ENCODE results near the gene ZNF329. TPM values are rescaled to one million over a fixed set of nuclear protein-coding genes. Genes with fewer than 3 reads are reported as not detected.
"Not testable (repeated sequence)": the region's sequence is repeated elsewhere in the genome, so short reads cannot be mapped to it uniquely, and the experiment has no call there.

ZNF329 gene
- polyA plus RNA-seq (2013, experiment 1 of 2; ENCODE audit: insufficient read length), result 6.6 TPM
- polyA plus RNA-seq (2013, experiment 2 of 2; ENCODE audit: insufficient read length), result 6.6 TPM

- peak; percentile 83 for DNase-seq
Measured at GRCh38 chr19:58150328-58150921, at the start of gene ZNF329. TSS of gene ZNF329 (minus strand) at chr19:58150789. CDS start at chr19:58129503, 21,286 bp downstream.

DNA sequence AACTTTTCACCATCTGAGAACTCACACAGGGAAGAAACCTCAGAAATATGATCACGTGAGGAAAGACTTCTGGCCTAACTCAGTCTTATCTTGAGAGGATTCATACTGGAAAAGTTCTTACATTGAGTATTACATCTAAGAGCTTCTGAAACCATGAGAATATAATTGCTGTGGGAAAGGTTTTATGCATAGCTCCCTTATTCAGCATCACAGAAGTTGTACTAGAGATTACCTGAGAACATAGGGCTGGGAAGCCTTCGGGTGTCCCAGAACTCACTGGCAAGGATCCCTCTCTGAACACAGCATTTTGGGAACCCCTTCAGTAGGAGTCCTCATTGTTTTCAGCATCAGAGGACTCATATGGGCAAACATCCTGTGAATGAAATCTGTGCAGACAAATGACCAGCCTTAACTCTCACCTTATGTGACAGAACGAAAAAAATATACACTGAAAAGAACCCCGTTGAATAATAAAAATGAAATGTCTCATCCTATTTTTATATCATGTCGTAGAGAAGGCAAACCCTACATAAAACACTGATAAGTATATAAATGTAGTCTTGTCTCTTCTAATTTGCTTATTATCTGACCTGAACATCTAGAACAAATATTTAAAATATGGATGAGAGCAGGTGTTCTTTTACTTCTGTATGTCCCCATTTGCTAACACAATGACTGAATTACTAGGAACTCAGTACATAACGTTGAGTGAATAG lies 46.5 kb upstream of the ZNF329 start:
- DNase-seq, result no peak

DNA sequence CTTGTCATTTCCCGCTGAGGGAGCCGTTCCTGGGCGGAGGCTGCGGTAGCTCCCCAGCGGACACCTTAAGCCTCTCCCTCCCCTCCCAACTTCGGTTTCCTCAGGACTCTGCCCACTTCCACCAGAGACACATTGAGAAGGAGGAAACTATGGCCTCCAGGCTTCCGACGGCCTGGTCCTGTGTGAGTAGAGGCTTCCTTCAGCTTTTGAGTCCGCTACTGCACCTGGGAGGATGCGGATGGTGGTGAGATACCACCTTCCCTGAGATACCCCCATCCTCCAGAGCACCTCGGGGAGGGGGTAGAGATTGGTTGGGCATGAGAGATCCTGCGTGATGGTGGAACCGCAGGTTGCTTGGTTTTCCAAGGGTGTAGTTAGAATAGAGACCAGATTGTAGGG lies 33.2 kb upstream of the ZNF329 start:
- no peak for DNase-seq

- peak; percentile 92 for DNase-seq
Measured at GRCh38 chr19:58182989-58183816, 32.6 kb upstream of the ZNF329 start, which contains the start of gene ZNF274. TSS of gene ZNF274 (plus strand) at chr19:58183061. CDS start at chr19:58183966, 905 bp downstream.

GRCh38 chr19:58182577-58182988 lies 32.0 kb upstream of the ZNF329 start:
- DNase-seq, result no peak

- peak; percentile 10 for DNase-seq
Measured at GRCh38 chr19:58181902-58182576, 31.4 kb upstream of the ZNF329 start.

DNA sequence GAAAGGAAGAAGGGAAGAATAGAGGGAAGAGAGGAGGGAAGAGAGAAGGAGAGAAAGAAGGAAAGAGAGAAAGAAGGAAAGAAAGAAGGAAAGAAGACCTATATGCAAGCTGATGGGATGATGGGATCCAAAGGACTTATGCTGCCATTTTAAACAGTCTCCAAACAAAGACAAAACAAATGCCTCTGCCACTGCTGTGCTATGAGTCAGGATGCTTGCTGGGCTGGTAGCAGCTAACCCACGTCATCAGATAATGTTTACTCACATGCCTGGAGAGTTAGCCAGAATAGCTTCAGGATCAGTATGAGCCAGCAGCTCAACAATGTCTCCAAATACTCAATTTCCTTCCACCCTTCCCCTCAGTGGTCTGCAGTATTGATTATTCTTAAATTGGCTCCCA lies 20.3 kb upstream of the ZNF329 start:
- DNase-seq, result no peak

DNA sequence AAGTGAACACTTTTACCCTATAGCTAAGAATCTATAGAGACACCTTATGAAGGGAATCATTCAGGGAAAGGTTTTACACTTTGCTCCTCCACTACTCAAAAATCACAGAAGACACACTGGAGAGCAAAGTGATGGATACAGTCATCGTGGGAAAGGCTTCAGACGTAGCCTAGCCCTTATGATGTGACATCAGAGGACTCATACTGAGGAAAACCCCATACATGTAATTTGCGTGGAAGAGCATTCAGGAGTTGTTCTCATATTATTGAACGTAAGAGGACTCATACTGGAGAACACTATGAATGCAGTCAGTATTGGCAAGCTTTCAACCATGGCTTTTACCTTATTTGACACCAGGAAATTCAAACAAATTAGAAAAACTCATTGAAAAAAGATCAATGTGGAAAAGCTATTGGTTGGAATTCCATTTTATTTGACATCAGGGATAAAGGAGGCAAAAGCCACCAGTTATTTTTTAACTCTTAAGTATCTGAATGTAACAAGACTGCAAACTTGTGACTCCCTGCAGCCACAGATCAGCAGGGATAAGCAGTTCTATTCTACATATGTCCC lies 16.2 kb upstream of the ZNF329 start:
- no peak for DNase-seq

GRCh38 chr19:58166268-58166667 lies 15.7 kb upstream of the ZNF329 start:
- no peak for DNase-seq

DNA sequence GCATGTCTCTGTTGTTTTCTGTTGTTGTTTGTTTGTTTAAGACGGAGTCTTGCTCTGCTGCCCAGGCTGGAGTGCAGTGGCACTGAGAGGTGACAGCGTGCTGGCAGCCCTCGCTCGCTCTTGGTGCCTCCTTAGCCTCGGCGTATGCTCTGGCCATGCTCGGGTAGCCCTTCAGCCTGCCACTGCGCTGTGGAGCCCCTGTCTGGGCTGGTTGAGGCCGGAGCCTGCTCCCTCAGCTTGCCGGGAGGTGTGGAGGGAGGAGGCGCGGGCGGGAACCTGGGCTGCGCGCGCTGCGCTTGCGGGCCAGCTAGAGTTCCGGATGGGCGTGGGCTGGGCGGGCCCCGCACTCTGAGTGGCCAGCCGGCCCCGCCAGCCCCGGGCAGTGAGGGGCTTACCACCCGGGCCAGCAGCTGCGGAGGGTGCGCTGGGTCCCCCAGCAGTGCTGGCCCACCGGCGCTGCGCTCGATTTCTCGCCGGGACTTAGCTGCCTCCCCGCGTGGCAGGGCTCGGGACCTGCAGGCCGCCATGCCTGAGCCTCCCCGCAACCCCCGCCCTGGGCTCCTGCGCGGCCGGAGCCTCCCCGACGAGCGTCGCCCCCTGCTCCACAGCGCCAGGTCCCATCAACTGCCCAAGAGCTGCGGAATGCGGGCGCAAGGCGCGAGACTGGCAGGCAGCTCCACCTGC lies 6.6 kb upstream of the ZNF329 start:
- DNase-seq, result no peak

DNA sequence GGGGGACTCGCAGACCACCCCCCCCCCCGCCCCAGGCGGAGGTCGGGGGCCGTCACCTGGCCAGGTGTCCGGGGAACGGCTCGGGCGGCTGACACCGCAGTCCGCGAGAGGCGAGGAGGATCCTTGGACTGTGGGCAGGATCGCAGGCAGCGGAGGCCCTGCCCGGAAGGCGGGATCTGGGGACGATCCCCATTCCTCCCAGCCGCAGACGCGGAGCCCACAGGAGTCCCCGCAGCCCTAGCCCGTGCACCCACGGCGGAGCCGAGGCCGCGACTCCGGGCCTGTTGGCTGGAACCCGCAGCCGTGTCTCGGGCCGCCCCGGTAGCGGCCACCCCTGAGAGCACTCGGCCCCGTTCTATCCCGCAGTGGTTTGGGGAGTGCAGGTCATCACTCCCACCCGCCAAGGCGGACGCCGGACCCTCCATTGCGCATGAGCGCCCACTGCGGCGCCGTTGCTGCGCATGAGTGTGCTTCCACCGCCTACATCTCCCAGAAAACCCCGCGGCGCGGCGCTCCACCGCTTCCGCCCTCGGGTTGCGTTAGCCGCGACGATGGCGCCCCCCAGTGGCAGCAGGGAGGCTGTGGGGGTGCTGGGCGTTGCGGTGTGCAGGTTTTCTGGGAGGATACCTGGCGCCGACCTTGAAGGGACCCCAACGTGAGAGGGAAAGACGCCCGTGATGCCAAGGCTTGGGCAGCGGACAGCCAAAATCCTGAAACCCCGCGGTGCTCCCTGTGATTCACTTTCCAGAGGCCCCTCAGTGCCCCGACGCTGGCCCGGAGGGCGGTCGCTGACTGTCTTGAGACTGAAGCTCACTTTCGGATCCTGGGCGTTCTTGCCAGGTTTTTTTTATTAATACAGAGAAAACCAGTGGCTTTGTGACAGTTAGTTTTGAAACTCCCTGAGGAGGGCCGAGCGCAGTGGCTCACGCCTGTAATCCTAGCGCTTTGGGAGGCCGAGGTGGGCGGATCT lies 4.4 kb upstream of the ZNF329 start:
- DNase-seq, result peak; percentile 93

DNA sequence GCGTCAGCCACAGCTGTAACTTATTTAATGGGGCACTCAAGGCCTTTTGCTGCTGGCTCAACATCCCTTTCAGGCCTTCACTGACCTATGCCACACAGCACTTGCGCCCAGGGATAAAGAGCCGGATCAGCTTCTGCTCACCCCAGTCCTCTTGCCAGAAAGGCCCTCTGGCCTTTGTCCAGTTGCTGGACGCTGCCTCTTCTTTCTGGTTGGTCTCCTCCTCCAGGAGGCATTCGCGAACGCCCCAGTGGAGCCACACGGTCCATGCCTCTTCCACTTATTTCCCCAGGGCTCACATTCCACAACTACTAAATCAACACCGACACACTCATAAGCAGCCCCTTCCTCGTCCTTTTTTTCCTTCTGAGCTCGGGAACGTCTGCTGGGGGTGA lies 3.7 kb upstream of the ZNF329 start:
- no peak for DNase-seq

DNA sequence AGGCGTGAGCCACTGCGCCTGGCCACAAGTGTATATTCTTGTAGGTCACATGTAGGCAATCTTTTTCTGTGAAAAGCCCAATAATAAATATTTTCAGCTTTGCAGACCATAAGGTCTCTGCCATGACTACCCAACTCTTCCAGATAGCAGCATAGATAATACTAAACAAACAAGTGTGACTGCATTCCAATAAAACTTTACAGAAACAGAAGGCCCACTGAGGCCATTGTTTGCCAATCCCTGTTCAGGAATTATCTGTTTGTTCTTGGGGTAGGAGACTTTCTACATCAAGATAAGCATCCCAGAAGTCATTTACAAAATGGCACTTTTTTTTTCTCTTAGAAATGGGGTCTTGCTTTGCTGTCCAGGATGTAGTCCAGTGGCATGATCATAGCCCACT lies 2.8 kb upstream of the ZNF329 start:
- no peak for DNase-seq

DNA sequence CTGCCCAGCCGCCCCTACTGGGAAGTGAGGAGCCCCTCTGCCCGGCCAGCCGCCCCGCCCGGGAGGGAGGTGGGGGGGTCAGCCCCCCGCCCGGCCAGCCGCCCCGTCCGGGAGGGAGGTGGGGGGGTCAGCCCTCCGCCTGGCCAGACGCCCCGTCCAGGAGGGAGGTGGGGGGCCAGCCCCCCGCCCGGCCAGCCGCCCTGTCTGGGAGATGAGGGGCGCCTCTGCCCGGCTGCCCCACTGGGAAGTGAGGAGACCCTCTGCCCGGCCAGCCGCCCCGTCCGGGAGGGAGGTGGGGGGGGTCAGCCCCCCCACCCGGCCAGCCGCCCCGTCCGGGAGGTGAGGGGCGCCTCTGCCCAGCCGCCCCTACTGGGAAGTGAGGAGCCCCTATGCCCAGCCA lies 3.1 kb downstream of the ZNF329 start:
- not testable (repeated sequence) for DNase-seq

DNA sequence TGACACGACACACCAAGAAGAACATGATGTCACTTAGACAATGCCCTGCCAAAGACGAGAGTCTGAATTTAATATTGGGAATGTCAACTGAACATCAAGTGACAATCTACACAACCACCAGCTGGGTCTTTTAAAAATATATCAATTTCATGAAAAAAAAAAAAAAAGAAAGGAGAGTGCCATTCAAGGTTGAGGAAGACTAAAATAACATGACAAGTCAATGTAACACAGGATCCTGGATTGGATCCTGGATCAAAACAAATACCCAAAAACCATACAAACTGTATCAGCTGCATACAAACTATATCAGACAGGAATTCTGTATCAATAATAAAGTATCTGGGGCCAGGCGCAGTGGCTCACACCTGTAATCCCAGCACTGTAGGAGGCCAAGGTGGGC lies 4.7 kb downstream of the ZNF329 start:
- DNase-seq, result no peak

DNA sequence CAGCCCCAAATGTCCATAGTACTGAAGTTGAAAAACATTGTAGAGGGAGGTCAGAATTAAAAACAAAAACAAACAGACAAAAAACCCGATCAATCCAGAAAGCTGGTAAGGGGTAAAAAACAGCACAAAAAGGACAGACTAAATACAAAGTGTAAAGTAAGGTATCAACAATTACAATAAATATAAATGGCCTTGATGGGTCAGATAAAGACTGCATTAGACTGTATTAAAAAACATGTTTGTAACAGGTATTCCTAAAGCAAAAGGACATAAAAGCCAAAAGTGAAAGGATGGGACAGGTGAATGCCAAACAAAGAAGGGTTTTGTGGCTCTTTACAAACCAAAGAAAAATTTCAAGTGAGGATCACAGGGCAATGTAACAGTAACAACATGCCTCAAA lies 16.3 kb downstream of the ZNF329 start:
- DNase-seq, result no peak

- no peak for DNase-seq
Measured at GRCh38 chr19:58129284-58129683, 21.3 kb downstream of the ZNF329 start.

- no peak for DNase-seq
Measured at GRCh38 chr19:58128041-58128685, 22.4 kb downstream of the ZNF329 start.

GRCh38 chr19:58123354-58123753 lies 27.2 kb downstream of the ZNF329 start:
- no peak for DNase-seq

All from fibroblast of skin of abdomen (primary cell).